GF-D8 (cell line): ENCODE results near the gene PIGQ.

Experiments
- DNase-seq: peaks from one replicate; lab custom pipeline; 2025; lab: John Stamatoyannopoulos, UW

The PIGQ gene

GRCh38 chr16:555528-556473 is 14.0 kb upstream of the PIGQ start:
- no peak for DNase-seq

- no peak for DNase-seq
These were observed 13.1 kb upstream of the PIGQ start for GRCh38 chr16:556474-557173.

GRCh38 chr16:557463-558297 is 12.1 kb upstream of the PIGQ start:
- no peak for DNase-seq

GRCh38 chr16:558298-559020 is 11.3 kb upstream of the PIGQ start:
- DNase-seq: no peak

- DNase-seq: no peak
These were observed 10.8 kb upstream of the PIGQ start for GRCh38 chr16:559021-559380.

GRCh38 chr16:559411-560203 is 10.2 kb upstream of the PIGQ start:
- DNase-seq: no peak

GRCh38 chr16:560204-560700 is 9.5 kb upstream of the PIGQ start, which contains the start of gene PRR35:
Gene PRR35, plus strand, starts transcription at chr16:560394. Its CDS starts 2,901 bp downstream, at chr16:563295.
- DNase-seq: no peak

GRCh38 chr16:560701-561412 is 8.9 kb upstream of the PIGQ start:
- no peak for DNase-seq

- DNase-seq: no peak
These were observed 8.4 kb upstream of the PIGQ start for GRCh38 chr16:561413-561794.

- DNase-seq: no peak
These were observed 7.5 kb upstream of the PIGQ start for GRCh38 chr16:561957-562938.

- no peak for DNase-seq
These were observed 6.6 kb upstream of the PIGQ start for GRCh38 chr16:563072-563644.

- no peak for DNase-seq
These were observed 4.9 kb upstream of the PIGQ start for GRCh38 chr16:564690-565418.

- peak; percentile 14 for DNase-seq
These were observed 4.1 kb upstream of the PIGQ start for GRCh38 chr16:565419-566330.

- DNase-seq: peak; percentile 80
These were observed 3.0 kb upstream of the PIGQ start, which contains the start of gene NHLRC4 for GRCh38 chr16:566475-567372. Gene NHLRC4, plus strand, starts transcription at chr16:567005. Its CDS starts 1,043 bp downstream, at chr16:568048.
